GM18505 (cell line): ENCODE data around the gene TGFBR3.

Experiments used
- ATAC-seq: cut with Tn5 transposase; IDR thresholded peaks from one replicate; pipeline ENCODE4 v1.9.1; 2021; ENCODE audit not compliant: unreplicated experiment
- POLR2A ChIP-seq: IDR thresholded peaks from 4 replicates; pipeline ENCODE4 v1.6.1; 2011; ENCODE audit warnings: borderline replicate concordance; ENCODE audit not compliant: insufficient read depth, insufficient read length; ENCODE audit errors: extremely low read depth

The TGFBR3 gene

DNA sequence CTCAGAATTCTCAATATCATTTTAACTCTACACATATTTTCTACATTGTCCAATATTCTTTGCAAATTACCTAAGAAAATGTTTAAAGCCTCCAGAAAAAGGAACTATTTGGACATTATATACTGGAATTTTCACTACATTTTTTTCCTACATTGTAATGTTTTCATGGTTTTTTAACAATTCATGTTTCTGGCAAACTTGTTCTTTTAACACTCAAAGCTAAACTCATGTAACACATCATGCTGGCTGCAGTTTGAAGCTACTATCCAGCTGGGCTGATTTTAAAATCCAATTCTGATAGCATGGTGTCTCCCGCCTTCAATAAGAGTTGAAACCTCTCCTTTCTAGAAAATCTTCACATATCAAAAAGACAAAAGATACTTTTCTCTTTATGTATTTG, 52.0 kb downstream of the TGFBR3 start:
- ATAC-seq = no peak
- TF ChIP-seq POLR2A = no peak

DNA sequence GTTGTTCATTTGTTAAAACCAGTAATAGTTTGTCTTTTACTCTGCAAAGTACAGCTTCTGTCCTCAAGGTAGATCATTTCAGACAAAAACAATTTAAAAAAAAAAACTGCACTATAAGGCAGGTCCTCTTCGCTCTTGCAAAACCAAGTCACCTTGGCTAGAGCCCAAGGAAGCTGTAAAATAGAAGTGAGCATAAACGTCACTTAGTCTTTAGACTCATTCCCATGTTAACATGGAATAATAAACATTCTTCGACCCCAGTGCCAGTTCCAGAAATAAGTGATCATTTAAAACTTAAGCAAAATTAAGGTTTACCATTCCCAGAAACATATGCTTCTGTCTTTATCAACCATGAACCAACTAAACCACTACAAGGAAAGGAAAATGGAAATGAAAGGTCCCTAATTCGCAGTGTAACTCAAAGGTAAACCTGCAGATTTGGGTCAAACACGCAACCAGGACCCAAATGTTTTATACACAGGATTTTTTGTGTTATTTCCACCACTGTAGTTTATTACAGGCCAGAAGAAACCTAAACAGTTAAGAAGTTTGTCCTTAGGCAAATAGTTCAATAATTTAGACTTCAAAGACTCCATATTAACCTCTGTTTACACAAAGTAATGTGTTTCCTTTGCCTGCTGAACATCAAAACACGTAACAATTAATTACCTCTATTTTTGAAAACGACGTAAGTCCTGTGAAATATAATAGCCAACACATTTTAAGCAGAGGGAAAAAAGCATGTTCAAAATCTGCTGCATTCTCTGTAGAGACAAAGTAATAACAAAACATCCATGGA, 54.6 kb downstream of the TGFBR3 start:
- ATAC-seq = no peak
- no peak for TF ChIP-seq POLR2A

DNA sequence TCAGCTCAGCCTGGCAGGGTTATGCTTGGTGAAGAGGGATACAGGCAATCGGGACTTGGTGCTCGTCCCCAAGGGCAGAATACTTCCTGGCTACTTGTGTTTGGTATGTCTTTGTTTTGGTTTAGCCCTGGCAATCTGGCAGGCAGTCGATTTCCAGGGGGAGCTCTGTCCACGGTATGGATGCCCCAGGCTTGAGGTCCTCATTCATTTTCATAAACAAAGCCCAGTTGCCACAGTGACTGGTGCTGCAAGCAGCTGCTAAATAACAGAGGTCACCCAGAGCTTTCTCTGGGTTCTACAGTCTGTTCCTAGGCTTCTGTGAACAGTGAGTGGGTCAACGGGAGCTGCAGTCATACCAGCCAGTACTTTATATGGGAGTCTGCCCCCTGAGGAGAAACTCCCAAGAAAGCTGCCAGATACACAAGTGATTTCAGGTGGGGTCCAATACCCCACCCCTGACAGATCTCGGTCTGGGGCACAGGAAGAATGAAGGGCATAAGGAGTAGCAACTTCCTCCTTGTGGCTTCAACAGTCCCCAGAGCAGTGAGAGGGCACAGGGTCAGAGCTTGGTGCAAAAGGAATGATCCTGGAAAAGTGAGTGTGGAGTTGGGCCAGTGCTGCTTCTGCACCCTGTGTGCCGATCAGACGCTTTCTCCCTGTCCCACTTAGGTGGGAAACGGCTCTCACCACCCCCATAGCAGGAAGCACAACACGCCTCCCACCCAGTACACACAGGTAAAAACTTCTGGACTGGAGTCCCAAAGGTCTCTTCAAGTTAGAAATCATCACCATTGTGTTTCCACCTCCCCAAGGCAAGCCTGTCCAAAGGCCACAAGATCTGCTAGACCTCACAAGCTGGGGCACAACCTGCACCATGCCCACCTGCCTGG, 55.5 kb downstream of the TGFBR3 start:
- no peak for TF ChIP-seq POLR2A
- ATAC-seq = no peak

DNA sequence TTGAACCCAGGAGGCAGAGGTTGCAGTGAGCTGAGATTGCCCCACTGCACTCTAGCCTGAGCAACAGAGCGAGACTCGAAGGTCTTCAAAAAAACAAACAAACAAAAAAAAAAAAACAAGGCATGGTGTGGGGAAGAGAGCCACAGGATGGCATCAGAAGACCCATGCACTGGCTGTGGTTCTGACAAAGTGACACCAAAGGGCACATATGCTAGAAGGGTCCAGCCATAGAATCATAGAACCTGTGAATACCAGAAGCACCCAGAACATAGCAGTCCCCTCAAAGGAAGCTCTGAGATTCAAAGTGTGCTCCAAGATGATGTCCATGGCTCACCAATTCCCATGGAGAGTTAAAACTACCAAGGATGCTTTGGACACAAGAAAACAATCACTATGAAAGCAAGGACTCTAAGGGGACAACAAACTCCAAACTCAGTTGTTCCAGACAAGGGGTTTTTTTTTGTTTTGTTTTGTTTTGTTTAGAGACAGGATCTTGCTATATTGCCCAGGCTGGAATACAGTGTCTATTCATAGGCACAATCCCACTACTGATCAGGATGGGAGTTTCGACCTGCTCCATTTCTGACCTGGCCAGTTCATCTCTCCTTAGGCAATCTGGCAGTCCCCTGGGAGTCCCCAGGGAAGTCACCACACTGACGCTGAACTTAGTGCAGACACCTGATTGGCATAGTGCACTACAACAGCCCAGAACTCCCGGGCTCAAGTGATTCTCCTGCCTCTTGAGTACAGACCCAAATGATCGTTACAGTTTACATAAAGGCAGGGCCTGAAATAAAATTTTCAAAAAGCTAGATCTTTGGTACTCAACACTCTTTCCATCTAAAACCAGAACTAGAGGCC, 56.4 kb downstream of the TGFBR3 start:
- no peak for TF ChIP-seq POLR2A
- no peak for ATAC-seq

DNA sequence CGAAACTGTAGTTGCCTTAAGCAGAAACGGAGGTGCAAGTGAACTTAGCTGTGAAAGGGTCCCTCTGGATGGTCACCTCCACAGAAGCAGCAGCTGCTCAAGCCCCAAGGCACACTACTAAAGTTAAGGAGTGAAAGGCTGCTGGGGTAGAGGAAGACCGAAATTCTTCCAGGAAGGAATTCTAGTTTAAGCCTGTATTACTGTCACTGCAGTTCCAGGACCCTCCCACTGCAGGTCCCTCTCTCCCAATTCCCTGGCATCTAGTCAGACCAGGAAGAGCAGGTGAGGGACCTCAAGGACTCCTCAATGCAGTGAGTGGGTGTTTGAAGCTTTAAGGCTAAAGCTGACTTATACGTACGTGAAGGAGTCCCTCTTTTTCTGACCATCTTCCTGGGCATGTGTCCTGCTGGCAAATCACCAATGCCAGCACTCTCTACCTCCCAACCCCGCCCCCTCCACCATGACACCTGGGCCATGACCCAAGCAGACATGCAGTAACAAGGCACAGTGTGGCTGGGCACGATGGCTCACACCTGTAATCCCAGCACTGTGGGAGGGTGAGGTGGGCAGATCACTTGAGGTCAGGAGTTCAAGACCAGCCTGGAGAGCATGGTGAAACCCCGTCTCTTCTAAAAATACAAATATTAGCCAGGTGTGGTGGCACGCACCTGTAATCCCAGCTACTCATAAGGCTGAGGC, 57.2 kb downstream of the TGFBR3 start:
- no peak for TF ChIP-seq POLR2A

DNA sequence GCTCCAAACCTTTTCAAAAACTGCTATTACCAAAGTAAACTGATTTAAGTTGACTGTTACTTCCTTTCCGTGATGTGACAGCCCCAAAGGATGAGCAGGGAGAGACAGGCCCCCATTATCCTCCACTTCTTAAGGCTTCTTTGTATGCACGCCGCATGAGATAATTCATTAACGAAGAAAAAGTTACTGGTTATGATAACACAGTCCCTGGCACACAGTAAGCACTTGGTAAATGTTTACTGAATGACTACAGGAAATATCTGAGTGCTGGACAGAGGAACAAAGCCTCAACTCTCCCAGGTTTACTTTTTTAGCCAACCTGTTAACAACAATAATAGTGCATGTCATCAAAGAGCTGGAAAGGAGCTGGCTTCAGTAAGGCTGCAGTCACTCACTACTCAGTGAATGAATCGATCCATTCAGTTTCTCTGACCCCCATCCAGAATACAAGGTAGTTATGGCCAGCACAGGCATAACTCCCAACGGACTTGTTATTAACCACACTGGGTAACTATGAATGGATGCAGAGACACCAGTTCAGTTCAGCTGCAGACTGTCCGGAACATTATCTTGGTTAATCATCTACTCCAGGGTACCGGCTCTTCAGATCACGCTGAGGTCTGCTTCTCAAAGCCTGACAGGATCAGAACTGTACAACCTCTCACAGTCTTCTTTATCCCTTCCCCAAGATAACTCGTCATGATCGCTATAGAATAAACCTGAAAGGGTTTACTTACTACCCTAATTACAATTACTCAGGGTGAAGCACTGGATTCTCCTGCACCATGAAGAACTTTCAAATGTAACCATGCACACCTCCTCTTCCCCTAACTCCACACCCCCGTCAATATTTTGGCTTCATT, 58.3 kb downstream of the TGFBR3 start:
- TF ChIP-seq POLR2A = no peak
- ATAC-seq = no peak

More for the DNA sequence above, 57.2 kb downstream of the TGFBR3 start:
- no peak for ATAC-seq

DNA sequence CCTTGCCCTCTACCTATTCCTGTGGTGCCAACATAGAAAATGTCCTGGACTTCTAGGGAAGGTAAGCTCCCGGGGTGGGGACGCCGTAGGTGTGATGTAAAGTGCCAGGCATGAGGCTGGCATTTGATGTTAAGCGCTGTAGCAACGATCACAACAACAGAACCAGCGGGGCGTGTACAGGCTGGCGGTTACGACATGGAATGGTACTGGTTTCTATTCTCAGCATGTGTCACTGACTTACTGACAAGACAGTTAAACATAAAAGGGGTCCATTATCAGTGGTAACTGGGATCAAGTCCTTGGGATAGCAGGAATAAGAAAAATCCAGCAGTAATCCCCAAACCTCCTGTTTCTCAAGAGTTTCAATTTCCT, 58.9 kb downstream of the TGFBR3 start:
- TF ChIP-seq POLR2A = no peak
- ATAC-seq = no peak

DNA sequence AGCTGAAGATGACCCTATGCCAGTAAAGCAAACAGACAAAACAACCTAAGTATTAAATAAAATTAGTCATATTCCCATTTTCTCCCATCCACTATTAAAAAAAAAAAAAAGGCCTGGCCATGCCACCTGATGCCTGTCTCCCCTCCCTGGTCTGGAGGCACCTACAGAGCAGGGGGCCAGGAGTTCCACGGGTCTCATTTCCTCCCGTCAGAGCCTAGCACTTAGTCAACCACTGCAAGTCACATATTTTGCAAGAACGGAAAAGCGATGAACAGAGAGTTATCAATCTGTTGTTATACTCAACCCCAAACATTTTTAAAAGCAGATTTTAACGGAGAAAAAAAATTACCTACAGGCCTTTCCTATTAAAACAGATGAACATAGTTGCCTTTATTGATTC, 59.3 kb downstream of the TGFBR3 start:
- no peak for ATAC-seq
- no peak for TF ChIP-seq POLR2A

DNA sequence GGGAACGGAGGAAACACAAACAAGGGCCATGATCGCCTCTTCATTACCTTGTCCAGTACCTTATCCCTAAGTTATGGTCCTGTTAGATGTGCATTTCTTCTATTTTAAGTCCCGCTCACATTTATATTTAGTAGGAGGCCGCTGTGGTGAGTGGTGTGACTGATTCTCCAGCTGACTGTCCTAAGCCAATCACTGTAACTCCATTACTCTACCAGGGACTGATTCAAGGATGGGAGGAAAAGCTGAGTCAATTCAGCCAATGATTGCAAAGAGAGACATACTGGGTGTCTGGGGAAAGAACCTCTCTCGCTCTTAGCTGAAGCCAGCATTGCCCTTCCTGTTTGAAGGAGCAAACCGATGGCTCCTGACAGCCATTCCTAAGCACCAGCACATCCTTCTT, 59.7 kb downstream of the TGFBR3 start:
- ATAC-seq = no peak
- TF ChIP-seq POLR2A = no peak

DNA sequence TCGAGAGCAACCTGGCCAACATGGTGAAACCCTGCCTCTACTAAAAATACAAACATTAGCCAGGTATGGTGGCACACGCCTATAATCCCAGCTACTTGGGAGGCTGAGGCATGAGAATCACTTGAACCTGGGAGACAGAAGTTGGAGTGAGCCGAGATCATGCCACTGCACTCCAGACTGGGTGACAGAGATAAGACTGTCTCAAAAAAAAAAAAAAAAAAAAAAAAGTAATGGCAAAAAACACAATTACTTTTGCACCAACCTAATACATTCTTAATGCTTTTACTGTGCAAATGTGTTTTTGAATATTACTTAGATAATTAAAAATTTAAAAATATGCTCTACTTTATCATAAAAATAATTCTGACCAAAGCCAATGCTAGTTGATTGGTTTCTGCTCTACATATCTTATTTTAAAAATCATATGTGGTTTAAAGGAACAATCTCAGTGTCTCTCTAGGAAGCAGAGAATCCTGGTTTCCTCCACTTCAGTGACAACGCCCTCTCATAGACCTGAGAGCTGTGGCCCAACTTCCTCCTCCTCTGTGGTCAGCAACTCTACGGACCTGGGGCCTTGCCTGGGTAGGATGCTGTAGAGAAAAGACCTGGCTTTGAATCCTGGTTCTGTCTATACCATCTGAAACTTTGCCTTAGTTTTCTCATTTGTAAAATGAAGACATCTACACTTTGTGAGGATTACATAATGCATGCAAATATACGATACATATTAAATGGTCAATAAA, 64.7 kb downstream of the TGFBR3 start:
- no peak for TF ChIP-seq POLR2A
- no peak for ATAC-seq
